HCT116 (cell line): ENCODE measurements around the gene BYSL.

Experiments
- ATF3 ChIP-seq: IDR thresholded peaks from 2 replicates; pipeline ENCODE4 v1.6.1; 2012
- CTCF ChIP-seq, 3 experiments: fragments of 200-600 bp in 1 of 3; sonication (generic) in 1 of 3; IDR thresholded peaks in 2 of 3; conservative IDR thresholded peaks in 1 of 3; 2 replicates each; pipeline ENCODE4 v1.5.1; 2012 to 2017; ENCODE audit warnings: low read depth in 2 of 3, low read length in 2 of 3, antibody characterized with exemption in 1 of 3, borderline replicate concordance in 1 of 3, control low read depth in 1 of 3, mild to moderate bottlenecking in 1 of 3, mixed read lengths in 1 of 3, mixed run types in 1 of 3, moderate library complexity in 1 of 3; ENCODE audit not compliant: insufficient read depth in 1 of 3
- EGR1 ChIP-seq: IDR thresholded peaks from 2 replicates; pipeline ENCODE4 v1.6.1; 2012; ENCODE audit warnings: low read depth
- EZH2 ChIP-seq: fragments of 200-600 bp; sonication (generic); IDR thresholded peaks from 2 replicates; pipeline ENCODE4 v1.6.1; 2017; ENCODE audit warnings: antibody characterized with exemption, mixed run types
- EZH2phosphoT487 ChIP-seq: fragments of 200-600 bp; IDR thresholded peaks from 2 replicates; pipeline ENCODE4 v1.6.1; 2018; ENCODE audit warnings: antibody characterized with exemption, borderline replicate concordance
- POLR2AphosphoS5 ChIP-seq: IDR thresholded peaks from 2 replicates; pipeline ENCODE4 v1.6.1; 2011; ENCODE audit warnings: mild to moderate bottlenecking, low read depth, low read length, moderate library complexity
- REST ChIP-seq: IDR thresholded peaks from 2 replicates; pipeline ENCODE4 v1.6.1; 2012; ENCODE audit warnings: low read depth
- ZFX ChIP-seq: fragments of 450-650 bp; IDR thresholded peaks from 2 replicates; pipeline ENCODE4 v1.6.1; 2017

GRCh38 chr6:41967312-41968287 lies 46.3 kb downstream of the BYSL start:
- TF ChIP-seq CTCF (IDR thresholded peaks at IDR 0.05 in 2 of 3, conservative IDR thresholded peaks at IDR 0.05 in 1 of 3; ENCODE audit: borderline replicate concordance in 1 of 3, insufficient read depth in 1 of 3, low read depth in 2 of 3, low read length in 2 of 3) (no peak), ATF3 (no peak), POLR2AphosphoS5 (no peak; the same call in 1 of the 2 replicates), ZFX (no peak), REST (no peak), EZH2phosphoT487 (no peak), EGR1 (peak; percentile 22; the same call in 1 of the 2 replicates), EZH2 (no peak)
